GM19025 (cell line): ENCODE data around the gene PARP1.
"Not testable (repeated sequence)": the region's sequence is repeated elsewhere in the genome, so short reads cannot be mapped to it uniquely, and the experiment has no call there.

Experiments used
- ATAC-seq: cut with Tn5 transposase; IDR thresholded peaks from one replicate; pipeline ENCODE4 v1.9.1; 2021; ENCODE audit warnings: mild to moderate bottlenecking, low read depth, moderate library complexity; ENCODE audit not compliant: unreplicated experiment

PARP1 gene

DNA sequence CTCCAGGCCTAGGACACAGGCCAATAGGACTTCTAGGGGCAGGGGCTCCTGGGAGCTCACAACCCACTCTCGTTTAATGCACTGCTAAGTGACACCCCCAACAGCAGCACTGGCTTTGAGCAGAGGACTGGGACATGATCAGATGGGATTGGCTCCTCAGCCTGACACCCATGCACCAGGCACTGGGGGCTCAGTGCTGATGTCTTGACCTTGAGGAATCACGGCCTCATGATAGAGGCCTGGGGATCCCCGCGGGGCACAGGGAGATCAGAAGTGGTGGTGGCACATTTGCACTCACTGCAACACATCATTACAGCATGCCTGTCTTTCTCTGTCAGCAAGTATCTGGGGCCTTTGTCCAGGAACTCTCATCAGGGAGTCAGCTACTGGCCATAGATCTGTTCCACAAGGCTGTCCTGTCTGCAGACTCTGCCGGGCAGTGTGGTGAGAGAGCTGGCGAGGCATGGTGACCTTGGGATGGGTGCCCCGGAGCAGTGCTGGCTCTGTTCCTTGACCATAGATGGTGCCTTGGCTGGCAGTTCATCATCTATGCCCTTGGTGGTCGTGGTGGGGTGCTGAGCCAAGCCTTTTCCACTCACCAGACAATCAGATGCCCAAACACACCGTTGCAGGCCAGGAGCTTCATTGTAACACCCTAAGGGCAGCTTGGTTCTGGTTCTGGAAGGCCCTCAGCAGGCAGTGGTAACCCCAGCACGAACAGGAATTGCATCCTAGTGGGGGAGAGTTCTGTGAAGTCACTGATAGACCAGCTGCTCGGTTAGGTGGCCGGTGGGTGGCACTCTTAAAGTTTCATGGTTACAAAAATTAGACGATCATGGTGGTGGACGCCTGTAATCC lies 22.2 kb upstream of the PARP1 start:
- ATAC-seq: no peak

DNA sequence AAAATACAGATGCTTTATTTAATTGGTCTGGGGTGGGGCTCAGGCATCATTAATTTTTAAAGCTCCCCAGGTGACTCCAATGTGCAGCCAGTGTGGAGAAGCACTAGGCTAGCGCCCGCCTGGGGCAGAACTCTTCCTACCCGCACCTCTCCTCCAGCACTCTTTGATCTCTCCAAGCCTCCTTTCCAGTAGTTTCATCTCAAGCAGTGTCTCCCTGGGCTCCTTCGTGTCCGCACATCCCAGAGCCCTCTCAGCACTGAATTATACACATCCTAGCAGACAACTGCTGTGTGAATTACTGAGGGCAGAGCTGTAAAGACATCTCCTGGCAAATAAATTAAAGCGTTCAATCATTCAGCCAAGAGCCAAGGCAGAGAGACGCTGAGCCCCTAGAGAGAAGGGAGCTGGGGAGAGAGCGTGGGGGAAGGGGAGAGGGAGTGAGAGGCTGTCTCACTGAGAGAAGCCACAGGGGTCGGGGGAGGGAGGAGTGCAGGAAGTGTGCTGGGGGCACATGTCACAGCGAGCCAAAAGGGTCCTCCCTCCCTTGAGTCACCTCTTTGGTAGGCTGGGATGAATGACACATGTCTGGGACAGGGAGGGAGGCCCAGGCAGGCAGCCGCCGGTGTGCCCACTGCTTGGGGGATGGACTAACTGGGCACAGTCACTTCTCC lies 21.0 kb upstream of the PARP1 start:
- no peak for ATAC-seq

DNA sequence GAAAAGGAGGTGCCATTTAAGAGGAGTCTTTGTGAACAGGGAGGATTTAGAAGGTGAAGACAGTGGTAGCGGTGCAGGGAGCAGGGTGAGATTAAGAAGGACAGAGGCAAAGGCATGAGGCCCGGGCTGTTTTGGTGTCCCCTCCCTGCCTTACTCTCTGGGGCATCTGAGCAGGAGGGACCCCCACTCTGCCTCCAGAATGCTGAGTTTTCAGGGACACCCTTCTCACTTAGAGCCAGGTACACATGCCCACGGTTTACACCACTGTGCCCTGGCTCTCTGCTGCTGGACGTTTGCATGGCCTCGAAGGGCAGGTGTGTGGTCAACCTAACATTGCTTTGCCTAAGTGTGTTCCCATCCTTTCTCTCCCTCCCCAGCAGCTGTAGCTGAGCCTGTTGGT lies 20.5 kb upstream of the PARP1 start:
- no peak for ATAC-seq

DNA sequence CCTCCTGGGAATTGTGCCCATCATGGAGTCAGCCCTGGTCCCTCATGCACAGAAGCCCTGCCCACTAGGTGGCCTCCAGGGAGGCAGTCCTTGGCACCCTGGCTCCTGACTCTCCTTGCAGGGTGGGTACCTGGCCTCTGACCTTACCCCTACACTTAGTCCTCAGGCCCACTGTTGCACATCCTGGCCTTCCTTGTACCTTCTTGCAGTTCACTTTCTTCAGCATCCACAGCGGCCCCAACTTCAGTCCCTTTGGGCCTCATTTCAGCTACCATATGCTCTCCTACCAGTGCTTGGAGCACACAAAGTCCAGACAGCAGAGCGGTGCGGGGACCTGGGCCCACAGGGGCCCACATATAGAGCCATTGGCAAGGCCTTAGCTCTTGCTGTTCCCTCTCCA lies 19.2 kb upstream of the PARP1 start:
- no peak for ATAC-seq

DNA sequence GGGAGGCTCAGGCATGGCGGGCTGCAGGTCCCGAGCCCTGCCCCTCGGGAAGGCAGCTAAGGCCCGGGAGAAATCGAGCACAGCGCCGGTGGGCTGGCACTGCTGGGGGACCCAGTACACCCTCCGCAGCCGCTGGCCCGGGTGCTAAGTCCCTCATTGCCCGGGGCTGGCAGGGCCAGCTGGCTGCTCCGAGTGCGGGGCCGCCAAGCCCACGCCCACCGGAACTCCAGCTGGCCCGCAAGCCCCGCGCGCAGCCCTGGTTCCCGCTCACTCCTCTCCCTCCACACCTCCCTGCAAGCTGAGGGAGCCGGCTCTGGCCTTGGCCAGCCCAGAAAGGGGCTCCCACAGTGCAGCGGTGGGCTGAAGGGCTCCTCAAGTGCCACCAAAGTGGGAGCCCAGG lies 18.5 kb upstream of the PARP1 start:
- not testable (repeated sequence) for ATAC-seq

DNA sequence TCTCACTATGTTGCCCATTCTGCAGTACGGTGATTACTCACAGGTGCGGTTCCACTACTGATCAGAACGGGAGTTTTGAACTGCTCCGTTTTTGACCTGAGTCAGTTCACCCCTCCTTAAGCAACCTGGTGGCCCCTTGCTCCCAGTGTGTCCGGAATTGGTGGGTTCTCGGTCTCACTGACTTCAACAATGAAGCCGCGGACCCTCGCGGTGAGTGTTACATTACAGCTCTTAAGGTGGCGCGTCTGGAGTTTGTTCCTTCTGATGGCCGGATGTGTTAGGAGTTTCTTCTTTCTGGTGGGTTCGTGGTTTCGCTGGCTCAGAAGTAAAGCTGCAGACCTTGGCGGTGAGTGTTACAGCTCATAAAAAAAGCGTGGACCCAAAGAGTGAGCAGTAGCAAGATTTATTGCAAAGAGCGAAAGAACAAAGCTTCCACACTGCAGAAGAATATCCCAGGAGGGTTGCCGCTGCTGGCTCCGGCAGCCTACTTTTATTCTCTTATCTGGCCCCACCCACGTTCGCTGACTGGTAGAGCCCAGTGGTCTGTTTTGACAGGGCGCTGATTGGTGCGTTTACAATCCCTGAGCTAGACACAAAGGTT lies 17.6 kb upstream of the PARP1 start:
- no peak for ATAC-seq

DNA sequence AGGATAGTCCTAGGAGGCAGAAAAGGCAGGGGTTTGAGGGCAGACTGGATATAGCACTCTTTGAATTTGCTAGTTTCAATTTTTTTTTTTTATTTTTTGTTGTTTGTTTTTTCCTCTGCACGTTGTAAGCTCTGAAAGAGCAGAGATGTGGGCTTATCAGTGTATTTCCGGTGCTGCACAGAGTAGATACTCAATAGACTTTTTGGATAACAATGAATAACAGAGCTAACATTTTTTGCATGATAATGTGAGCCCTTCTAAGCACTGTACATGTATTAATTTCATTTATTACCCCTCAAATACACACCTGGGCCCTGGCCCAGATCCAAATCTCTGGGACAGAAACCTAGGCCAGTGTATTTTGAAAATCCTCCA lies 17.1 kb upstream of the PARP1 start:
- no peak for ATAC-seq

DNA sequence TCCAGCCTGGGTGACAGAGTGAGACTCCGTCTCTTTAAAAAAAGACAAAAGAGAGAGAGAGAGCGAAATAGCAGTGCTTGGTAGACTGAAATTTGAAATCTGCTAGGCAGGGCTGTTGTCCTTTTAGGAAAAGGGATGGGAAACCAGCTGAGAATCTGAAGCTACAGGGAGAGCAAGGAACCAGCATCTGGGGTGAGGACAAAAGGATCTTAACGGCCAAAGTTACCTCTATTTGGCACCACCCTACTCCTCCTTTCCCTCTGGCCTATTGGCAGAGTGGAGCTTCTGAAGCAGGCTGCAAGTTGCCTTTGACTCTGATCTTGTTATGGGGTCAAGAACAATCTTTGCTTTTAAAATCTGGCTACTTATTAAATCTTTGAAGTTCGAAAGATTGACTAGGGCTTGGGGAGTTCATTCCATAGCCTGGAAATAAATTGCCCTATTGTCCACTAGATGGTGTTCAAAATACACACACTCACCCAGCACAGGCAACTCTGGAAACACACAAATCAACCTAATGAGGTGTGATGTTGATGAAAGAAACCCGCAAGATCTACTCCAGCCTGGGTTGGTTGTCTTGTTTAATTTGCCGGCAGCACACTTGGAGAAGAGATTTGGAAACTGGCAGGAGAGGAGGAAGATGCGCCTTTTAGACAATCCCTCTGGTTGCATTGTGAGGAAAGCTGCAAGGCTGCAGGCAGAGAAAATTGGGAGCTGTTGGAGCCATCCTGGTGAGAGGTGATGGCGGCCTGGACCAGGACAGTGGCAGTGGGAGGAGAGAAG lies 16.5 kb upstream of the PARP1 start:
- ATAC-seq: no peak

DNA sequence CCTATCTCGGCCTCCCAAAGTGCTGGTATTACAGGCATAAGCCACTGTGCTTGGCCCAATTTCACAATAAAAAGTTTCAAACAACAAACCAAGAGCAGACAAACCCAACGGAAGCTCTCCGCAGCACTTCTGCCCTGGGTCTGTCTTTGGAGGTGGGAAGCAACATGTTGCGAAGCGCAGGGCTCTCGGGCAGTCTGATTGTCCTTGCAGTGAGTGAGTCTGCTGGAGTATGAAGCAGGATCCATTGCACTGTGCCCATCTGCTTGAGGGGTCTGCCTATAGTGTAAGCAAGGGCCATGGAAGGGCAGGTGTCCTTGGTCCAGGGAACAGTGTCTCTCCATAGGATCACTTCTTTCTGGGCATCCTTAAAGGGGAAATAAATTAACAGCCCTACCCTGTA lies 14.6 kb upstream of the PARP1 start:
- ATAC-seq: no peak

DNA sequence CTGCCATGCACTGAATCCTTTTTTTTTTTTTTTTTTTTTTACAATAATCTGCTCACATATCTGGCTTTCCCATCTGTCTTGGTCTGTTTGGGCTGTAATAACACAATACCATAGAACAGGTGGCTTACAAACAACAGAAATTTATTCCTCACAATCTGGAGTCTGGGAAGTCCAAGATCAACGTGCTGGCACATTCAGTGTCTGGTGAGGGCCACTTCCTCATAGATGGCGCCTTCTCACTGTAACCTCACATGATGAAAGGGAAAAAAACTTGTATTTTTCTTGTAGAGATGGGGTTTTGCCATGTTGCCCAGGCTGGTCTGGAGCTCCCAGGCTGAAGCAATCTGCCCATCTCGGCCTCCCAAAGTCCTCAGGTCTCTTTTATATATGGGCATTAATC lies 13.0 kb upstream of the PARP1 start:
- ATAC-seq: no peak

DNA sequence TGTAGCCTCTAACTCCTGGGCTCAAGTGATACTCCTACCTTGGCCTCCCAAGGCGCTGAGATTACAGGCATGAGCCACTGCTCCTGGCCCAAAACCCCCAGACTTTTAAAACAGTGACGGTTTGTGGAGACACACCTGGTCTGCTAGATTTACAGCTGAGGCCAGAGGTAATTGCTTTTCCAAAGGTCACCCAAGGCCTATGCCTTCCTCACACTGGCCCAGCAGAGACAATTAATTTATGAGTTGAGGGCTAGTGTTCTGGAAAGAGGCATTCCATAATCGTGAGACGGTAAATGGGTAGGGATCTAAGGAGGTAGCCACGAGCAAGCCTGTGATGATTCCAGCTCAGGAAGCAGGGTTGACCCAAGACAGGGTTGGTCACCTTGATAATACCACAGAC lies 12.4 kb upstream of the PARP1 start:
- ATAC-seq: no peak

DNA sequence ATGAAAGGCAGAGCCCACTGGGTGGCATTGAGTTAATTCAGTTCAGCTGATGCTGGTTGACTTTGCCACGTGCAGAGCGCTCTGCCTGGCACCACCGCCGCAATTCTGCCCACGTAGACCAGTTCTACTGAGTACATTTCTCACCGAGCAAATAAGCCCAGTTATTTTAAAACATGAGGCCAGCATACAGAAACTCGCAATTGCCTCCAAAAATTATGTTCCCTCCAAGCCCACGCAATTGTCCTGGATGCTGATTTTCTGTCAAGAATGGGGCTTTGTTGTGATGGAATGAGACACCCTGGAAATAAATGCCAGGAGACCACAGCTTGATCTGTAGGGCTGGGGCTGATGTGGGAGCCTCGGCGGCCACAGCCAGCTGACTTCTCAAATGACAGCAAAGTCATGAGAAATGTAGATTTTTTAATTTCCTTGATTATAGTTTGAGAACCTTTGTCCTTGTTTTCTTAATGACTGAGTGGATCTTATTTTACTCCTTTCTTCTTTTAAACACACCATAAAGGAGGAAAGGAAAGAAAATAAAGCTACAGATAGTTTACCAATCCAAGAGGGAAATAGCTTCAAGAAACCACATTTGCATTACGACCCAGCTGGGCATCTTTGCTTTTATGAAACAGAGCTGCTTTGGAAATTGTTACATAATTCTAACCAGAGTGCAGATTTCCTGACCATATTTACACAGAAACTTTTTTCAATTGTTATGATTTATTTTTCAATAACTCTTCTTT lies 11.6 kb upstream of the PARP1 start:
- no peak for ATAC-seq

DNA sequence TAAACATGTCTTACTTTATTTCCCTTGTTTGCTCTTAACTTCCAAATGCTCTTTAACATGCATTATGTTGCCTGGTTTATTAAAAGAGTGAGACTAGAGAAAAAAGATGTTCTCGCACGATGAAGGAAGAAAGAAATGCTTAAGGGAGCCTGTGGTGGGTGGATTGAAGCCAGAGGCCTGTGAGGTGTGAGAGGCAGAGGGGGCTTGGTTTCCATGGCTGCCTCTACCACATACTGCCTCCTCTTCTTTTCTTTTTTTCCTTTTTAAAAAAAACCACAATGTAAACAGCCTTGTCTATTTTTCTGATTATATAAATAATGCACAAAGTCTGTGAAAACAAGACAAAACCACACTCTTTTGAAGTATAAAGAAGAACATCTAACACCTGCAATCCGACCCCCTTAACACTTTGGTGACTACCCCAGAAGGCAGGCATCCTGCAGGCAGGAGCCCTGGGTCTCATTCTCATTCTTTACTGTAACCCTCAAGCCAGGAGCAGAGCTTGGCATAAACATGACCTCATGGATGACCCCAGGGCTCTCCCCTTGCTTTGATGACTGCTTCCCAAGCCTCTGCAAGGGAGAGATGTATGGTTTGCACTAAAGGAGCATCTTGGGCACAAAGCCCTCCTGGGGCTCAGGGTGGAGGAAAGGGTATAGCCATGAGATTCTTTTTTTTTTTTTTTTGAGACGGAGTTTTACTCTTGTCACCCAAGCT lies 10.1 kb upstream of the PARP1 start:
- ATAC-seq: no peak

DNA sequence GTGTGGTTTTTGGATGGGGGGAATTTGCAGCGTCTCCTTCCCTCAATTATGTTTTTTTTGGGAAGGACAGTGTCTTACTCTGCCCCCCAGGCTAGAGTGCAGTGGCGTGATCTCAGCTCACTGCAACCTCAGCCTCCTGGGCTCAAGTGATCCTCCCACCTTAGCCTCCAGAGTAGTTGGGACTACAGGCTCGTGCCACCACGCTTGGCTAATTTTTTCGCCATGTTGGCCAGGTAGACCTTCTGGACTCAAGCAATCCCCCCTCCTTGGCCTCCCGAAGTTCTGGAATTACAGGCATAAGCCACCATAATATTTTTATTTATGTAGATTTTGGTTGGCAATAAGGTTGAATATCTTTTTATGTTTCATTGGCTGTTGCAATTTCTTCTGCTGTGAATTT lies 9.5 kb upstream of the PARP1 start:
- ATAC-seq: no peak

DNA sequence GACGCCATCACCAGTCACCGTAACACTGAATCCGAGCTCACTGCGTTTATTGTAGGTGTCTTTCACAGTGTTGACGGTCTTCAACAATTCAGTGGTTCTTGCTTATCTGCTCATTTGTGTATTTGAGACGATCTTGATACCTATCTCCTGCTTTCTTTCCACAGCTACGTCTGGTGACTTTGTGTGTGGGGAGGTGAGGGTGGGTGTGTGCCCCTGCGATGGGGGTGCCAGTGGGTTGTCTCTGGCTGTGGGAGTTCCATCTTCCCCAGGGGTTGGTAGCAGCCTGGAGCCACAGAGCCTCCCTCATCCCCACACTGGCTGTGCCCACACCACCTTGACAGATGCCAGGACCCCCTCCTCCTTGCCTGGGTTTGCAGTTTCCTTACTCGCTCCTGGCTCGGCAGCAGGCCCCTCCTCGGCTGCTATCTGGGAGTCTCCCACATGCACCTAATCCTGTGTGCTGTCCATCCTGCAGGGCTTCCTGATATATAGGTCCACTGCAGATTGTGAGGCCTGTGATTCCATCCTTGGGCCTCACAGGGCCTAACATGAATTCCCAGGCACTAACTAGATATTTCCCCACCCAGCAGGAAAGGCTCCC lies 6.3 kb upstream of the PARP1 start:
- ATAC-seq: no peak

DNA sequence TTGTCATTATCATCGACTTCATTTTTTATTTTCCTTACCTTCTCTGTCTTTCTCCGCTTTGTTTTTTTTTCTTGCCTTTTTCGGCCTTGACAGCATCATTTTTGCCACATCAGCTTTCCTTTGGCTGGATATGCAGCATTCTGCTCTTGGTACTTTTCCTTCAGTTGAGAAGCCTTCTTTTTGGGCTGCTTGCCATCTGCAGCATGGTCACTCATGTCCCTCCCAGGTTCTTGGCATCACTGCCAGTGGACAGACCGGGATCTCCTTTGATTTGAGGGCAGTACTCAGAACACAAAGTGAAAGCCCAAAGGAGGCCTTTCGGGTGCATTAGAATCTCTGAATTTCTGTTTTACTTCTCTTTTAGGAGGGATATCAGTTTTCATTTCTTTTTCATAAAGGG lies 3.7 kb upstream of the PARP1 start:
- ATAC-seq: no peak

DNA sequence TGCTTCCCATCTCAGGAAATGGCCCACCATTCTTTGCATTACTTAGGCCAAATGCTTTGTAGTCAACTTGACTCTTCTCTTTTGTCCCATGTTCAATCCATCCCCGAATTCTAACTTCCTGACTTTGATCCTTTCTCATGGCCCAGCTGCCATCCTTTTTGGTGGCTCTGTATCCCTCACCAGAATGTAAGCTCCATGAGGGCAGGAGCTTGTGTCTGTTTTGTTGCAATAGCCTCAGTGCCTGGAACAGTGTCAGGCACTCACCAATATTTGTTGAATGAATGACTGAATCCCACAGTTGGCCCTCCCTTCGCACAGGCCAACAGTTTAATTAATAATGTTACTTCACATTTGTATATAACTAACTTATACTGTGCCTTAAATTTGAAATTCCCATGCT lies 3.1 kb upstream of the PARP1 start:
- no peak for ATAC-seq

DNA sequence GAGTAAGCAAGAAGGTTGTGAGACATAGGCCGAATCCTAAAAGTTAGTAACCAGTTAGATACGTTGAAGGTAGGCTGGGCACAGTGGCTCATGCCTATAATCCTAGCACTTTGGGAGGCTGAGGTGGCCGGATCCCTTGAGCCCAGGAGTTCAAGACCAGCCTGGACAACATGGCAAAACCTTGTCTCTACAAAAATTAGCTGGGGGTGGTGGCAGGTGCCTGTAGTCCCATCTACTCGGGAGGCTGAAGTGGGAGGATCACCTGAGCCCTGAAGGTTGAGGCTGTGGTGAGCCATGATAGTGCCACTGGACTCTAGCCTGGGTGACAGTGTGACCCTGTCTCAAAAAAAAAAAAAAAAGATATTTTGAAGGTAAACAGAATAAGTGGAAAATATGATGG lies 1.5 kb upstream of the PARP1 start:
- no peak for ATAC-seq
